ENCODE results near the gene ERGIC3. TPM values are rescaled to one million over a fixed set of nuclear protein-coding genes. Genes with fewer than 3 reads are reported as not detected.

ERGIC3 gene
- polyA plus RNA-seq, 1 of the 3 experiments (the other 2 are of a cell fraction) = 661 TPM

- Histone ChIP-seq H2AFZ (ENCODE audit: low read depth) (no peak overlapping the region), H4K20me1 (ENCODE audit: insufficient read depth) (no peaks in the 10 kb centered on the region), H3K36me3 (replicated peaks in 1 of 2; ENCODE audit: control insufficient read depth in 1 of 2, insufficient read depth in 2 of 2, low read length in 1 of 2) (no peaks in the 10 kb centered on the region), H3K79me2 (ENCODE audit: insufficient read depth) (no peaks in the 10 kb centered on the region), H3K9ac (no peak overlapping the region), H3F3A (replicated peaks; ENCODE audit: insufficient read depth) (no peaks in the 10 kb centered on the region), H3K4me2 (no peak overlapping the region), H3K9me3 (no peaks in the 10 kb centered on the region), H3K27me3 (ENCODE audit: insufficient read depth) (no peaks in the 10 kb centered on the region), H3K4me1 (ENCODE audit: control insufficient read depth in 1 of 2, insufficient read depth in 2 of 2, low read depth in 1 of 2, low read length in 1 of 2) (peaks cover 0 to 2% of the 10 kb centered on the region in 2 experiments; a peak in 1 of 4 replicates), H3K9me2 (no peaks in the 10 kb centered on the region), H3K27ac (ENCODE audit: low read depth in 2 of 2, low read length in 1 of 2) (no peak overlapping the region), H3K4me3 (ENCODE audit: low read depth in 2 of 2, low read length in 1 of 2) (no peak overlapping the region)
- WGBS (ENCODE audit: low lambda C conversion rate) = 97% methylated on average over 14 of the region's 14 CpGs
- ChIA-PET POLR2A (no interaction called here), CTCF (interaction anchor here (2.3 kb wide), 1 partner anchor 31 kb away, joined by 6 read pairs; no protein-coding TSS in a partner anchor)
- TF ChIP-seq TEAD4 (IDR thresholded peaks at IDR 0.05; ENCODE audit: borderline replicate concordance, insufficient read depth) (no peak), FOXJ3 (CRISPR knock-in tag; IDR thresholded peaks at IDR 0.05) (no peak), MXI1 (IDR thresholded peaks at IDR 0.05; ENCODE audit: low read depth, low read length) (no peak), USF1 (IDR thresholded peaks at IDR 0.05; ENCODE audit: borderline replicate concordance, low read depth) (no peak), NRF1 (IDR thresholded peaks at IDR 0.05; ENCODE audit: low read depth, low read length) (no peak), SIN3A (IDR thresholded peaks at IDR 0.05; ENCODE audit: borderline replicate concordance, low read depth, low read length) (no peak), EZH2phosphoT487 (IDR thresholded peaks at IDR 0.05; ENCODE audit: borderline replicate concordance, low read depth) (no peak)
- TF ChIP-seq, protein P1, sequence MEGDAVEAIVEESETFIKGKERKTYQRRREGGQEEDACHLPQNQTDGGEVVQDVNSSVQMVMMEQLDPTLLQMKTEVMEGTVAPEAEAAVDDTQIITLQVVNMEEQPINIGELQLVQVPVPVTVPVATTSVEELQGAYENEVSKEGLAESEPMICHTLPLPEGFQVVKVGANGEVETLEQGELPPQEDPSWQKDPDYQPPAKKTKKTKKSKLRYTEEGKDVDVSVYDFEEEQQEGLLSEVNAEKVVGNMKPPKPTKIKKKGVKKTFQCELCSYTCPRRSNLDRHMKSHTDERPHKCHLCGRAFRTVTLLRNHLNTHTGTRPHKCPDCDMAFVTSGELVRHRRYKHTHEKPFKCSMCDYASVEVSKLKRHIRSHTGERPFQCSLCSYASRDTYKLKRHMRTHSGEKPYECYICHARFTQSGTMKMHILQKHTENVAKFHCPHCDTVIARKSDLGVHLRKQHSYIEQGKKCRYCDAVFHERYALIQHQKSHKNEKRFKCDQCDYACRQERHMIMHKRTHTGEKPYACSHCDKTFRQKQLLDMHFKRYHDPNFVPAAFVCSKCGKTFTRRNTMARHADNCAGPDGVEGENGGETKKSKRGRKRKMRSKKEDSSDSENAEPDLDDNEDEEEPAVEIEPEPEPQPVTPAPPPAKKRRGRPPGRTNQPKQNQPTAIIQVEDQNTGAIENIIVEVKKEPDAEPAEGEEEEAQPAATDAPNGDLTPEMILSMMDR (IDR thresholded peaks at IDR 0.05) = no peak
- no peak for DNase-seq
These were observed 46.5 kb downstream of the ERGIC3 start for GRCh38 chr20:35588397-35588796.

GRCh38 chr20:35592339-35592974 lies 50.6 kb downstream of the ERGIC3 start:
- no peak for DNase-seq
- ChIA-PET POLR2A (no interaction called here), CTCF (no interaction called here)
- no peaks in the 10 kb centered on the region for H4K20me1 ChIP-seq (ENCODE audit: insufficient read depth)
- H3K9me3 ChIP-seq = no peaks in the 10 kb centered on the region
- peaks cover 0 to 2% of the 10 kb centered on the region in 2 experiments; a peak in 1 of 4 replicates for H3K4me1 ChIP-seq (ENCODE audit: control insufficient read depth in 1 of 2, insufficient read depth in 2 of 2, low read depth in 1 of 2, low read length in 1 of 2)
- H3K9me2 ChIP-seq = no peaks in the 10 kb centered on the region
- no peak overlapping the region for H2AFZ ChIP-seq (ENCODE audit: low read depth)
- TF ChIP-seq EZH2phosphoT487 (IDR thresholded peaks at IDR 0.05; ENCODE audit: borderline replicate concordance, low read depth) = no peak
- TF ChIP-seq POLR2AphosphoS5 (IDR thresholded peaks at IDR 0.05; ENCODE audit: low read depth, low read length) = no peak
- no peak for TF ChIP-seq CHD2 (IDR thresholded peaks at IDR 0.05; ENCODE audit: low read length, partially characterized antibody)
- no peak for TF ChIP-seq MXI1 (IDR thresholded peaks at IDR 0.05; ENCODE audit: low read depth, low read length)
- no peak for TF ChIP-seq TEAD4 (IDR thresholded peaks at IDR 0.05; ENCODE audit: borderline replicate concordance, insufficient read depth)
- TF ChIP-seq YY1 (IDR thresholded peaks at IDR 0.05; ENCODE audit: low read depth) = no peak
- TF ChIP-seq, protein P1 (IDR thresholded peaks at IDR 0.05) = no peak
- no peak for TF ChIP-seq GABPA (IDR thresholded peaks at IDR 0.05; ENCODE audit: low read depth)
- no peak for TF ChIP-seq GATA2 (CRISPR knock-in tag; IDR thresholded peaks at IDR 0.05)
- no peak for TF ChIP-seq SMC3 (IDR thresholded peaks at IDR 0.05; ENCODE audit: low read depth, low read length)
- TF ChIP-seq REST (IDR thresholded peaks at IDR 0.05; ENCODE audit: low read depth, low read length) = no peak
- no peak overlapping the region for H3K4me2 ChIP-seq
- WGBS (ENCODE audit: low lambda C conversion rate) = 36% methylated on average over 2 of the region's 2 CpGs
- no peaks in the 10 kb centered on the region for H3K27me3 ChIP-seq (ENCODE audit: insufficient read depth)
- no peaks in the 10 kb centered on the region for H3F3A ChIP-seq (replicated peaks; ENCODE audit: insufficient read depth)
- H3K27ac ChIP-seq (ENCODE audit: low read depth in 2 of 2, low read length in 1 of 2) = no peak overlapping the region
- no peak overlapping the region for H3K4me3 ChIP-seq (ENCODE audit: low read depth in 2 of 2, low read length in 1 of 2)
- no peaks in the 10 kb centered on the region for H3K36me3 ChIP-seq (replicated peaks in 1 of 2; ENCODE audit: control insufficient read depth in 1 of 2, insufficient read depth in 2 of 2, low read length in 1 of 2)
- no peak overlapping the region for H3K9ac ChIP-seq
- no peaks in the 10 kb centered on the region for H3K79me2 ChIP-seq (ENCODE audit: insufficient read depth)
